Urinary bladder (tissue), 4 donors: ENCODE data around the gene ARMH1. TPM values are rescaled to one million over a fixed set of nuclear protein-coding genes. Genes with fewer than 3 reads are reported as not detected.
"Not testable (repeated sequence)": the region's sequence is repeated elsewhere in the genome, so short reads cannot be mapped to it uniquely, and the experiment has no call there.

Experiments used
- DNase-seq: peaks from one replicate; pipeline ENCODE4 v3.0.0-alpha.2; 2015; ENCODE audit errors: extremely low spot score
- H3K27ac ChIP-seq: one replicate; pipeline ENCODE4 v1.5.1; 2013; ENCODE audit warnings: low read depth, mild to moderate bottlenecking, moderate library complexity
- H3K36me3 ChIP-seq: one replicate; pipeline ENCODE4 v1.6.1; 2013; ENCODE audit warnings: mild to moderate bottlenecking, moderate library complexity; ENCODE audit not compliant: insufficient read depth
- H3K4me1 ChIP-seq: one replicate; pipeline ENCODE4 v1.6.1; 2013; ENCODE audit warnings: mild to moderate bottlenecking, moderate library complexity; ENCODE audit not compliant: insufficient read depth
- H3K4me3 ChIP-seq: one replicate; pipeline ENCODE4 v1.5.1; 2013; ENCODE audit warnings: low read depth, low read length
- WGBS: extraction: QIAGEN DNeasy Blood & Tissue Kit; methylation state at CpG from one replicate; pipeline ENCODE4 v1.1.7; 2013; 5-methylcytosine and 5-hydroxymethylcytosine counted together
- polyA plus RNA-seq: library from polyadenylated mRNA; stranded (reverse); fragments of 200-250 nt; gene quantifications from one replicate; pipeline ENCODE4 v1.2.3, GENCODE V29; 2013
- total RNA-seq: library from RNA; depleted of rRNA; stranded (reverse); fragments of >200 nt; gene quantifications from one replicate; pipeline ENCODE4 v1.2.3, GENCODE V29; 2014
- donor health status: healthy with polysubstance abuse.
- donor health status: healthy.

The ARMH1 gene
- total and polyA plus RNA-seq, 2 donors = 1.4 to 3.5 TPM

DNA sequence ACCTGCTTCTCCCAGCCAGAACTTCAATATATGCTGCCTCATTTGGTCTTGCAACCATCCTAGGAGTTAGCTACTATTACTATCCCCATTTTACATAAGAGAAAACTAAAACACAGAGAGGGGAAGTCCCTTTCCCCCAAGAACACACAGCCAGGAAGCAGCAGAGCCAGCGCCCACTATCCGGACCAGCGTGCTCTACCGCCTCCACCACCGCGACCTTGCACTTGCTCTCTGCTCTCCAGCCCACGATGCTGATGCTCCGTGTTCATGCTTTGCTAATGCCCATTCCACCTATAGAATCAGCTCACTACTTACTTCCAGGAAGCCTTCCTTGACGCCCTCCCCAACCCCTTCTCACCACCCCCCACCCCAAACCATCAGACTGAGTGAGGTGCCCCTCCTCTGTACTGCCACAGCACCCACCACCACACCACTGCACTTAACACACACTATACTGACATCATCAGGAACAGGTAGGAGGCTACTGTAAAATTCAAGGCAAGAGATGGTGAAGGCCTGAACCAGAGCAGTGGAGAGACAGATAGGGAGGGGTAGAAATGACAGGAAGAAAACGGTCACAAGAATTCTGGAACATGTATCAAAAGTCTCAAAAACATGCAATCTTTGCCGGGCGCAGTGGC, 9.7 kb upstream of the ARMH1 start:
- no peak overlapping the region for H3K4me3 ChIP-seq
- 86% methylated on average over 12 of the region's 12 CpGs for WGBS
- H3K4me1 ChIP-seq = no peaks in the 10 kb centered on the region
- no peaks in the 10 kb centered on the region for H3K36me3 ChIP-seq
- no peak for DNase-seq
- H3K27ac ChIP-seq = no peak overlapping the region

DNA sequence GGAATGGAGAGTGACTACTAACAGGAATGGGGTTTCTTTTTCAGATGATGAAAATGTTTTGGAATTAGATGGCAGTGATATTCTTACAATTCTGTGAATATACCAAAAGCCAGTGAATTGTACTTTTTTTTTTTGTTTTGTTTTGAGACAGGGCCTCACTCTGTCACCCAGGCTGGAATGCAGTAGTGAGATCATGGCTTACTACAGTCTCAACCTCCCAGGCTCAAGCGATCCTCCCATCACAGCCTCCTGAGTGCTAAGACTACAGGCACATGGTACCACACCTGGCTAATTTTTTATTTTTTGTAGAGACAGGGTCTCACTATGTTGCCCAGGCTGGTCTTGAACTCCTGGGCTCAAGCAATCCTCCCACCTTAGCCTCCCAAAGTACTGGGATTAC, 7.8 kb upstream of the ARMH1 start:
- H3K4me3 ChIP-seq, H3K36me3 ChIP-seq, H3K4me1 ChIP-seq, DNase-seq, H3K27ac ChIP-seq: not testable (repeated sequence)
- 94% methylated on average over 1 of the region's 1 CpG for WGBS

DNA sequence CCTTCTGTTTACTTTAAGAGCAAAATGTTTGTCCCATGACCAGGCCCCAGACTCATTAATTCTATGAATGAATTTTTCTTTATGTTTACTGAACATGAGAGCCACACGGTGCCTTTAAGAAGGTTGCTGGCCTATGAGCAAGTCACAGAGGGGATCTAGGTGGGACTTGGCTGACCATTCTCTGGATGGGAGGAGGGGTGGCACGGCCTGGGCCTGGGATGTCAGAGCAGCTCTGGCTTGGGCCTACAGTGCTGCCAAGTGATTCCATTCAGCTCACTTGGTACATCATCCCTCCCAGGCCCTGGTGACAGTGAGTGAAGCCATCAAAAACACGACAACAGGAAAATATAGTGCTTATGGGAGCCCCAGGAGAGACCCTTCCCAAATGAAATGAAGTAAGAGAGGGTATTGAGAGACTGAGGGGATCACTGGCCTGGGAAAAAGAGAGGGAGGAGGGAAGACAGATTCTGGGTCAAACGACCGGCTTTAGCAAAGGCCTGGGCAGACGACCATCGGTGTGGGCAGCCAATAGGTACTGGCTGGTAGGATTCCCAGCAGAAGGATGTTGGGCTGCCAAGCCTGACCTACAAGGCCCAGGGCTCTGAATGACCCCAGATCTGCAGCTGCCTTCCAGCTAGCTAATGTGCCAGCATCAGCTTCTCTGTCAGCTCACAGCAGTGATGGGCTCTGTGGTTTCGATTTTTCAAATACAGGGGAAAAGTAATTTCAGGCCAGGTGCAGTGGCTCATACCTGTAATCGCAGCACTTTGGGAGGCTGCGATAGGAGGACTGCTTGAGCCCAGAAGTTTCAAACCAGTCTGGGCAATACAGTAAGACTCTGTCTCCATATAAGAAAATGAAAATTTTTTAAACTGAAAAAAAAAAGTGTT, 3.5 kb upstream of the ARMH1 start:
- no peak for DNase-seq
- no peak overlapping the region for H3K27ac ChIP-seq
- H3K4me1 ChIP-seq = no peaks in the 10 kb centered on the region
- 88% methylated on average over 10 of the region's 10 CpGs for WGBS
- H3K36me3 ChIP-seq = no peaks in the 10 kb centered on the region
- H3K4me3 ChIP-seq = no peak overlapping the region

DNA sequence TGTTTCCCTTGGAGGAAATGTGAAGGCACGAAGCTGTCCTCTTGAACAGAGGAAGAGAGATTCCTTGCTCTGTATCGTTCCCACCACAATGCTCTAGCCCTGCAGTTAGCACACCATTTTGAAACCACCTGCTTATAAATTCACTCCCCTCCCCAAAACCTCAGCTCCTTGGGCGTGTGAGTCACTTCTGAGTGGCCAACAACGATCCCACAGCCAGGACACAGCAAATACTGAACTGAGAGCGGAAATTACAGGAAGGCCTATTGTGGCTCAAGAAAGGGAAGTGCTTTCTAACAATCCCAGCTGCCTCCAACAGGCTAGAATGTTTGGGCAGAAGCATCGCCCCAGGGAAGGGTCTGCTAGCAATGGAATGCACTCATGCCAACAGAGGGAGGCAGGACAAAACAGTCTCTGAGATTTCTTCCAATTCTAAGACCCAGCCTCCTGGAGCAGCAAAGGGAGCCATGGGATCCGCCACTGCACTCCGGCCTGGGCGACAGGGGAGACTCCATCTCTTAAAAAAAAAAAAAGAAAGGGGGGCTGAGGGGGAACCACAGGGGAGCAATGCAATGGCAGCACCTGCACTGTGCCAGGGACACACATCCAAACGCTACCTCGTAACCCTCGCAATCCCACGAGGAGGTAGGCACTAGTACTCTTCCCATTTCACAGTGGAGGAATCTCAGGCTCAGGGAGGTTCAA, 2.1 kb upstream of the ARMH1 start:
- Histone ChIP-seq H3K4me3 (no peak overlapping the region), H3K36me3 (no peaks in the 10 kb centered on the region), H3K27ac (no peak overlapping the region), H3K4me1 (no peaks in the 10 kb centered on the region)
- DNase-seq = no peak
- whole genome bisulfite sequencing = 79% methylated on average over 13 of the region's 13 CpGs

DNA sequence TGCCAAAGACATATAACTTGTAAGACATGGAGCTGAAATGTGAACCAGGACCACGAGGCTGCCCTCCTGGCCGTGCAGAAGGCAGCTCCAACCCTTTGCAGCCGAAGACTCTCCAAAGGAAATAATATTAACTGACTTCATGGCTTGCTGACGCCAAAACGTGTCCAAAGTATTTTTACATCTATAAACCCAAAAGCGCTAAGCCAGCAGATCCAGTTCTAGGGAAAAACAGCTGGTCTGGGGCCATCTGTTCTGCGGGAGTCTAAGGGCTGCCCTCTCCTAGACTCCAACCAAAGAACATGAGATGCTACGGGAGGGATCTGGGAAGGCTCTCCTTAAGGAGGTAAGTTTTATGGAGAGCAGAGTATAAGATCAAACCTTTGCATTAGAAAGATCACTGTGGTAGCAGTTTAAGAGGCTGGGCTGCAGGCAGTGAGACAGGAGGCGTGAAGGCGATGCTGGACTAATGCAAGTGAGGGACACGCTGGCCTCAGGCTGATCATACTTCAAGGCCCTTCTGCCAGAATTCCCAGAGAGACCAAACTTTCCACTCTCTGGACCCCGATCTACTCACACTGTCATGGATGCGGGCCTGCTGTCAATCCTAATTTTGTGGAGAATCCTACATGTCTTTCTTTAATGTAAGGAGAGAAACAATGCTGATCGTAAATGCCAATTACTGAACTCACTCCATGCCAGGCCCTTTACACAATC, 1.4 kb upstream of the ARMH1 start:
- DNase-seq = no peak
- H3K27ac ChIP-seq = peak overlapping the region; percentile 86
- 68% methylated on average over 14 of the region's 14 CpGs for WGBS
- no peaks in the 10 kb centered on the region for H3K36me3 ChIP-seq
- no peaks in the 10 kb centered on the region for H3K4me1 ChIP-seq
- H3K4me3 ChIP-seq = peak overlapping the region; percentile 51

DNA sequence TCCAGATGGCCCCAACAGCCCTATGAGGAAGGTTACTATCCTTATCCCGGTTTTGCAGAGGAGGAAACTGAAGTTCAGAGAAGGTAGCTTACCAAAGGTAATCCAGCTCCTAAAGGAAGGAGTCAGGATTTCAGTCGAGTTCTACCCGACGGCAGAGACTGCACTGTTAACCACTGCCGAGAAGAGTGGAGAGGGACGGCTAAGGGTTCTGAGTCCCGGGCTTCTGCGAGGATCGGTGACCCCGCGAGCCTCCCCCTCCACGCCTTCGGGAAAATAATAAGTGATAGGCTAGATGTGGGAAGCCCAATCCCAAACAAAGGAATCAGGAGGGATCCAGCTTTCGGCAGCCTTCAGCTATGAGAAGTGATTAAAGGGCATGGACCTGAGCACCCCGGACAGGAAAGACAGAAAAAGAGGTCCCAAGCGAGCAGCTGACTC, 820 bp upstream of the ARMH1 start:
- no peak for DNase-seq
- H3K36me3 ChIP-seq = no peaks in the 10 kb centered on the region
- H3K4me1 ChIP-seq = no peaks in the 10 kb centered on the region
- WGBS = 1% methylated on average over 16 of the region's 16 CpGs
- peak overlapping the region; percentile 86 for H3K27ac ChIP-seq
- peak overlapping the region; percentile 51 for H3K4me3 ChIP-seq

DNA sequence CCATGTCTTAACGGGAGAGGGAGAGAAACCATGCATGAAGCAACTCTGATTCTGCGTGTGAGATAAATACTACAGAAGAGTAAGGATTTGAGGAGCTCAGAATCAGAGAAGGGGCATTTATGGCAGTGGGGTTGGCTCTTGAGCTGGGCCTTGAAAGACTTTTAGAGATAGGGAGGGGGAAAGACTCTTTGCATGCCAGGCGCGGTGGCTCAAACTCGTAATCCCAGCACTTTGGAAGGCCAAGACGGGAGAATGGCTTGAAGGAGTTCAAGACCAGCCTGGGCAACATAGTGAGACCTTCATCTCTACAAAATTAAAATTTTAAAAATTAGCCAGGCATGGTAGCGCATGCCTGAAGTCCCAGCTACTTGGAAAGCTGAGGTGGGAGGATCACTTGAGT, 672 bp downstream of the ARMH1 start:
- Histone ChIP-seq H3K36me3 (no peaks in the 10 kb centered on the region), H3K27ac (no peak overlapping the region), H3K4me1 (no peaks in the 10 kb centered on the region), H3K4me3 (no peak overlapping the region)
- no peak for DNase-seq
- WGBS = 84% methylated on average over 7 of the region's 7 CpGs

DNA sequence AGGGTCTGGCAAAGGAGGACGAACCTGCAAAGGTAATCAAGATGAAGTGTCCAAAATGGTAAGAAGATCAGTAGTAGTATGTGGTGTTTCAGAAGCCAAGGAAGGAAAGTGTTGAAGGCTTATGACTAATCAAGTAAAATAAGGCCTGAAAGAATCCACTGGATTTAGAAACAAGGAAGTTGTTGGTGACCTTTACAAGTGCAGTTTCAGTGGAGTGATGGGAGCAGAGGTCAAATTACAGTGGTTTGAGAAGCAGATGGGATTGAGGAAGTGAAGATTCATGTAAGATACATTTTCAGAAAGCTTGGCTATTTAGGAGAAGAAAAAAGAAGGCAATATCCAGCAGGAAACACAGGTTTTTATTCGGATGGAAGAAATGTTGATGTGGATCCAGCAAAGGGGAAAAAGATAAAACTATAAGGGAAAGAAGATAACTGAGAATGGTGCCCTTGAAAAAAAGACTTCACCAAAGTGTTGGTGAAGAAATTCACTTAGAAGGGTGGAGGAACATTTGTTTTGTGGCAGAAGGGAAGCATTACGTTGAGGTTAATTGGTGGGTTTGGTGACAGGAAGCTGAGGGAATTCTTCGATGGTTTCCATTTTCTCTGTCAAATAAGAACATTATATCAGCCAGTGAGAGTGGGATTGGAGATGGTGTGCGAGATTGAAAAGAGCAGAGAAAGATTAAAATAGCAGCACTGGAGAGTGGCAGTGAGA, 2.1 kb downstream of the ARMH1 start:
- H3K4me3 ChIP-seq = no peak overlapping the region
- no peak for DNase-seq
- H3K27ac ChIP-seq = peak overlapping the region; percentile 28
- 78% methylated on average over 5 of the region's 5 CpGs for WGBS
- no peaks in the 10 kb centered on the region for H3K36me3 ChIP-seq
- no peaks in the 10 kb centered on the region for H3K4me1 ChIP-seq

DNA sequence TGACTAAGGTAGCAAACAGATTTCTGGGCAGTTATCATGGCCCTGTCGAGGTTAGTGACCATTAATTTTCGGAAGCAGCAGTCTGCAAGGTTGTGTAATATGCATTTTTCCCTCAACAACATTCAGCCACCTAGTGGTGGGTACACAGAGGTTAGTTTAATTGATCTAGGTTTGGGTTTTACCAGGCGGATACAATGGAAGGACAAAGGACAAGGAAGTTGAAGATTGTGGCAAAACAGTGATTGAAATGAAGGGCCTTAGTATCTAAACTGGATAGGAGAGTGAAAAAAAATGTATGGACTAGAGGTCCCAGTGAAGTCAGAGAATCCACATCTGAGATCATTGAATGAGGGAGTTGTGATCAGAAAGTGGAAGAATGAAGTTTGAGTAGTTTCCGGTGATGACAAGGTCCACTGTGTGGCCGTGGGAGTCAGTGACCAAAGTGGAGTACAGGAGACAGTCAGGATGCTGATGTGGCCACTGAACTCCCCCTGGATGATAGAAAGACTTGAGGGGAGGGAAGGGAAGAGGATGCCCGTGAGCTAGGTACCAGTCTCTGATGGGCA, 2.8 kb downstream of the ARMH1 start:
- Histone ChIP-seq H3K36me3 (no peaks in the 10 kb centered on the region), H3K27ac (no peak overlapping the region), H3K4me3 (no peak overlapping the region), H3K4me1 (no peaks in the 10 kb centered on the region)
- DNase-seq = no peak
- WGBS = 64% methylated on average over 6 of the region's 6 CpGs

DNA sequence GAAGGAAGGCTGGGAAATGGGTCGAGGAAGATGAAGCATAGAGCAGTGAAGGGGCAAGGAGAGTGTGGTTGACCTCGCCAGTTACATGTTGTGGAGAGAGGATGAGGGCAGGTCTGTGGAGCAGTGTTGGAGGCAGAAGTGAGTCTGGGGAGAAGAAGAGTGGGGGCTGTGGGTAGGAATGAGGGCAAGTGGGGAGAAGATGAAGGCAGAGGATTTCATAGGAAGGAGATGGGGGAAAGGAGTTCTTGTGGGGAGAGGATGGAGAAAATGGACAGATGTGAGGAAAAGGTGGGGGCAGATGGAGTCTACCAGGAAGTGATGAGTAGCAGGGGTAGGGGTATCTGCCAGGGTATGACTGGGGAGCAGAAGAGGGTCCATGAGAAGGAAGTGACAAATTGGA, 3.6 kb downstream of the ARMH1 start:
- no peak overlapping the region for H3K27ac ChIP-seq

DNA sequence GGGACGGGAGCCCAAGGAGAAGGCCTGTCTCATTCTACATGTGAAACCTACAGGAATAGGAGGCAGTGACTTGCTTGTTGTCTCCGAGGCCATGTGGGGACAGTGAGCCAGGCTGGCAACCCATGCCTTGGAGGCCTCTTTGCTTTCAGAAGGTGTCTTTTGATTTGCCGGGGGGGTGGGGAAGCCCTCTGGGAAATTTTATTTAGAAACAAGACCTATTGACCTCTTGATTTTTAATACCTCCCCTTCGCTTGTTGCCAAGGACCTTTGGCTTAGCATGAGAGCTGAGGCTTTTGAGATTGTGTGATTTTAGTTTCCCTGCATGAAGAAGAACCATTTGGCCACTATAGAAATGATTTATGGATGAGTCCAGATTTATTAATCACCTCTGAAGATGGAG, 4.1 kb downstream of the ARMH1 start:
- no peak for DNase-seq
- no peaks in the 10 kb centered on the region for H3K4me1 ChIP-seq
- no peak overlapping the region for H3K4me3 ChIP-seq
- WGBS = 79% methylated on average over 4 of the region's 4 CpGs
- H3K27ac ChIP-seq = no peak overlapping the region
- H3K36me3 ChIP-seq = no peaks in the 10 kb centered on the region

More for the DNA sequence above, 3.6 kb downstream of the ARMH1 start:
- 94% methylated on average over 2 of the region's 2 CpGs for WGBS
- Histone ChIP-seq H3K36me3 (no peaks in the 10 kb centered on the region), H3K4me3 (no peak overlapping the region), H3K4me1 (no peaks in the 10 kb centered on the region)
- DNase-seq = no peak

DNA sequence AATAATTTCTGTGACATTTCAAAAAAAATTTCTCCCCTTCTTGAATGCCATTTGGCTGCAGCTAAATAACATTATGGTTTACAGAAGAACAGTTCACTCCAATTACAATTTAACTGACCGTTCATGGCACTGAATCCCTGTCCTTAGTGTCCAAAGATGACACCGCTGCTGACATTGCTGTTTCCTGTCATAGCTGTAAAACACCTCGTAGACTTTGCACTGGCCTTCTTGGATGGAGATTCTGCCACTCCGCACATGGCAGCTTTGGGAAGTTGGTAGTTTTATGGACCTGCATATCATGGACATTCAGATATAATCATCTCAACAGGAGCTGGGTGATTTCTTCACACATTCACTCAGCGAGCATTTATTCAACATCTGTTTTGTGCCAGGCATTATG, 5.0 kb downstream of the ARMH1 start:
- no peaks in the 10 kb centered on the region for H3K4me1 ChIP-seq
- H3K36me3 ChIP-seq = no peaks in the 10 kb centered on the region
- 86% methylated on average over 5 of the region's 5 CpGs for WGBS
- no peak overlapping the region for H3K4me3 ChIP-seq
- no peak for DNase-seq
- no peak overlapping the region for H3K27ac ChIP-seq
